ENCODE measurements around the gene TKTL2.

TKTL2 gene, protein sequence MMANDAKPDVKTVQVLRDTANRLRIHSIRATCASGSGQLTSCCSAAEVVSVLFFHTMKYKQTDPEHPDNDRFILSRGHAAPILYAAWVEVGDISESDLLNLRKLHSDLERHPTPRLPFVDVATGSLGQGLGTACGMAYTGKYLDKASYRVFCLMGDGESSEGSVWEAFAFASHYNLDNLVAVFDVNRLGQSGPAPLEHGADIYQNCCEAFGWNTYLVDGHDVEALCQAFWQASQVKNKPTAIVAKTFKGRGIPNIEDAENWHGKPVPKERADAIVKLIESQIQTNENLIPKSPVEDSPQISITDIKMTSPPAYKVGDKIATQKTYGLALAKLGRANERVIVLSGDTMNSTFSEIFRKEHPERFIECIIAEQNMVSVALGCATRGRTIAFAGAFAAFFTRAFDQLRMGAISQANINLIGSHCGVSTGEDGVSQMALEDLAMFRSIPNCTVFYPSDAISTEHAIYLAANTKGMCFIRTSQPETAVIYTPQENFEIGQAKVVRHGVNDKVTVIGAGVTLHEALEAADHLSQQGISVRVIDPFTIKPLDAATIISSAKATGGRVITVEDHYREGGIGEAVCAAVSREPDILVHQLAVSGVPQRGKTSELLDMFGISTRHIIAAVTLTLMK

DNA sequence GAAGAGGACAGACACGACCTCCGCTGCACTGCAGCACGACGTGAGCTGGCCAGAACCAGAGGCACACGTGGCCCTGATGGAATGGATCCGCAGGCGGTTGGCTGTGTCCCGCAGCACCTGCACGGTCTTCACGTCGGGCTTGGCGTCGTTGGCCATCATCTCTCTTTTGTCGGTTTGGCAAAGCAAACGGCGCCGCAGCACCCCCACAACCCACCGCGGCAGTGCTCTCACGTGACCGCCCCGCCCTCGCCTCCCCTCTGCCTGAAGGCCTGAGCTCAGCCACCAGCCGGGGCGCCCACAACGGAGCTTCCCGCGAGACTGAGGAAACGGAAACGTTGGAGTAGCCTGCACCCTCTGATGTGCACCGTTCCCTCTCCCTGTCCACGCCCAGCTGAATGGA, at the start of gene TKTL2:
TSS of gene TKTL2 (minus strand) at position 179 of the 400 bp plus-strand sequence. CDS start at position 159, 20 bp downstream.
- no peak for DNase-seq (ENCODE audit: low read depth)

DNA sequence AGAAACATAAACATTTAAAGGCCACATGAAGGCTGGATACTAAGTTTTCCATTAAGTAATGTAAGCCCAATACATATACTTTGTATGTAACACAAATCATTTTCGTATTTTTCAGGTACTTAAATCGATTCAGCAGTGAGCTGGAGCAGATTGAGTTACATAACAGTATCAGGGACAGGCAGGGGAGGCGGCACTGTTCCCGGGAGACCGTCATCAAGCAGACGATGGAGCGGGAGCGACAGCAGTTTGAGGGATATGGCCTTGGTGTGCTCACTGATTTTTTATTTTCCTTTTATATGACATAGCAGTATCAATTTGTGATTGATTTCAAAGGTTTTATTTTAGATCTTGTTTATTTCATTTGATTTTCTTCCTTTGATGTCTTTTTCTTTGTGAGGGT, 41.6 kb upstream of the TKTL2 start:
- no peak for DNase-seq (ENCODE audit: low read depth)

DNA sequence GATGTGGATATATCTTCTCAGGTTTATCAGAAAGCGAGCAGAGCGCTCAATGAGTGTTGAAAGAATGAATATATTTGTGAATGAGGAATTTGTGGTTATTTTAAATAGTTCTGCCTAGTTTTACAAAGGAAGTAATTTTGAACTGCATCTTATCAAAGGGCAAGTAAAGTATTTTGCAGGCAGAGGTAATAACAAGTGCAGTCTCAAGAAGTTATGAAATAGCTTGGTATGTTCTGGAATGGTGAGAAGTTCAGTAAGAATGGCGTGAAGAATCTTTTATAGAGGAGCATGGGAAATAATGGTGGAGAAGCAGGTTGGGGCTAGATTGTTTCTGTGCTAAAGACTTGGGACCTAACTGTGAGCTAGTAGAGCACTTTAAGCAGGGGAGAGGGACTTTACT, 31.8 kb upstream of the TKTL2 start:
- no peak for DNase-seq (ENCODE audit: low read depth)

DNA sequence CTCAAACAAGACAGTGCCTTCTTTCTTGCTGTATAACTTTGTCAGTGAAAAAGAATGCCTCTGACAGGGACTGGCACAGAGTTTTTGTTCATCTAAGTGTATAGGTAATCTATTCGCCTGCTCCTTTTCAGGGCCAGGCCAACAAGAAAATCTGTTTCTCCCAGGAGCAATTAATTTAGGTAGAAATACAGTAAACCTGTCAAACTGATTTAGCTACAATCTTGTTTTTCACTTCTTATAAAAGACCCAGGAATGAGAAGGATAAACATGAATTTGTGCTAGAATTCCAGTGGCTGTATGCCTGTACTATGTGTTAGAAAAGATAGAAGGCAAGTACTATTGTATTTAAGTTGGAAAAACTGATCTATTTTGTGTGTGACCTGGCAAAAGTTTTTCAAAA, 27.0 kb upstream of the TKTL2 start:
- DNase-seq (ENCODE audit: low read depth), result no peak

DNA sequence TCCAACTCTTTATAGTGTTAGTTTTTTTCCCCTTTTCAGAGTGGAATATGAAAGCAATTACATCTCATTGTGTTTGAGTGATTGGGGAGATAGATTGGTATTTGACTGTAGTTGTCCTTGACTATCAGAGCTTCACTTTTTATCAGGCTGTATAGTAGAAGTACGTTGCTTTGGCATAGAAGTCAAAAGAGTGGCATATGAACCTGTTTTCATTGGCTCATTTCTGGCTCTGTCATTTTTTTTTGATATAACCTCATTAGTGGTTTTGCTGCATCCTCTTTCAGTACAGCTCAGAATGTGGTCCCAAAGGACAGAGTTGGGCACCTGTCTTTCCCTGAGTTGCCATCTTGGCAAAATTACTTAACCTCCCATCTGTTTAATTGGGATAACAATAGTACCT, 22.3 kb upstream of the TKTL2 start:
- DNase-seq (ENCODE audit: low read depth), result no peak

DNA sequence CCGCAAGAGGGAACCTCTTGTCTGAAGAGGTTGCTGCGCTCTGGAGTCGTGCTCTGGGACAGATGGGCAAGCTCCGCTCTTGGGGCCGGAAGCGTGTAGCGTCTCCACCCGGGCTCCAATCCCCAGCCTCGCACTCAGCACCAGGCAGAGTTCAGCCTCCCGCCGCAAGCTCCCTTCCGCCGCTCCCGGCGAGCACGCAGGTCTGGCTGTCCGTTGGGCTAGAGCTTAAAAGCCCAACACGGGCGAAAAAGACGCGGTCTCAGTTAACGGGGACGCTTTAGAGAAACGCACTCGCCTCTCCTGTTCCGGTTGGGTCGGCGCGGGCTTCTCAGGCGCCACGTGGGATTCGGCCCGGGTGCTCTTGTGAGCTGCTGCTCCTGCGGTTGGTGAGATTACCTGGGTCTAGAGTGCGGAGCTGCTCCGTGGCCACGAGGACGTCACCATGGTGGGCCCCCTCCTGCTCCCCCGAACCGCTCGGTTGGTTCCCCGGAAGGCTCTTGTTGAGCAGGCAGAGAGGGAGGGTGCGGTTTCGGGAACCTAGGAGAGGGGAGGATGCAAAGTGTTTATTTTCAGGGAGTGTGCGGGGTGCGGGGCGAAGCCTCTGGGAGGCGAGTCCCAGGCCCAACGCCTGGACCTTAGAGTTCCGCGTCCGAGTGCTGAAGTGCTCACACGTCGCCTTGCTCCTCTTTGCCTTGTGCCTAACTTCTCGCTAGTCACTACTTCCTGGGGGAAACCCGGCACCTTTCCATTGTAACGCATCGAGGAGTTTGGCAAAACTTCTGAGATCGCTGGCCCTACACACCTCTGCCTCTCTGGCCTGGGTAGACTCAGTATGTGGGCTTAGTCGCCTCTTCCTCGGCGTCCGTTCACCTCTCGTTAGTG, 21.0 kb upstream of the TKTL2 start, which contains the start of gene TMA16:
TSS of gene TMA16 (plus strand) at position 331 of the 882 bp plus-strand sequence. CDS start at position 443, 112 bp downstream.
- DNase-seq (ENCODE audit: low read depth), result peak; percentile 58

DNA sequence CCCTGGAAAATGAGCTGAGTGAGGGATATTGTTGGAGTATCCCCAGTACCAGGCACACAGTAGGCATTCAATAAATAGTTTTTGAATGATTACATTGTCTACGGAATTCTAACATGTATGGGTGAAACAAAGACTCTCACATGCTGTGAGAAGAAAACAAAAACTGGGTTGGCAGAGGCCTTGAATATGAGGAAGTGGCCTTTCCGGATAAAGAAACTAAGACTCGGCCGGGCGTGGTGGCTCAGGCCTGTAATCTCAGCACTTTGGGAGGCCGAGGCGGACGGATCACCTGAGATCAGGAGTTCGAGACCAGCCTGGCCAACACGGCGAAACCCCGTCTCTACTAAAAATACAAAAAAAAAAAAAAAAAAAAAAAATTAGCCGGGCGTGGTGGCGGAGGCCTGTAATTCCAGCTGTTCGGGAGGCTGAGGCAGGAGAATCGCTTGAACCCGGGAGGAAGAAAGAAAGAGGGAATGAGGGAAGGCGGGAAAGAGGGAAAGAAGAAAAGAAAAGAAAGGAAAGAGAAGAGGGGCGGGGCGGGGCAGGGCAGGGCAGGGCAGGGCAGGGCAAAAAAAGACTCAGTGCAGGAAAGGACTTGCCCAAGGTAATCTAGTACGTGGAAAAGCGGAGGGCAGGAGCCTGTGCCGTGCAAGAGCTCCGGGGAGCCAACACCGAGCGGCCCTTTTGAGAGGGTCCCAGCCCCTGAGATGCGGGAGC, 20.2 kb upstream of the TKTL2 start:
- DNase-seq (ENCODE audit: low read depth), result no peak

DNA sequence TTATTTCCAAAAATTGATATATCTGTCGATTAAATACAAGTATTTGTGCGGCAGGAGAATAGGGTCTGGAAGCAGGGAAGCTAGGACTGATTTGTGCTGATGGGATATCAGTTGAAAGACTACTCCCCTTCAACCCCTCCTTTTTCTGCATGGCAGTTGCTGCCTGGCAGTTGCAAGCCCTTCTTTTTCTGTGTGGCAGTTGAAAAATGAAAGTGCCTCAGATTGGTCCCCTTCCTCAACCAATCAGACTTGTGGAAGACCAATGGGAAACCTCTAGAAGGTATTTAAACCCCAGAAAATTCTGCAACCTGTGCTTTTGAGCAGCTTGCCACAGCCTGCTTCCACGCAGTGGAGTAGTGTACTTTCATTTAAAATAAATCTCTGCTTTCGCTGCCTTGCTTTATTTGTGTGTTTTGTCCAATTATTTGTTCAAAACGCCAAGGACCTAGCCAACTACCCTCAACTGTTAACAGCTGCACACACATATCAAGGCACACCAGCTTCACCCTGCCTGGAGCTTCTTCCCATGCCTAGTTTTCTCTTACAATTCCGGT, 19.5 kb upstream of the TKTL2 start:
- no peak for DNase-seq (ENCODE audit: low read depth)

DNA sequence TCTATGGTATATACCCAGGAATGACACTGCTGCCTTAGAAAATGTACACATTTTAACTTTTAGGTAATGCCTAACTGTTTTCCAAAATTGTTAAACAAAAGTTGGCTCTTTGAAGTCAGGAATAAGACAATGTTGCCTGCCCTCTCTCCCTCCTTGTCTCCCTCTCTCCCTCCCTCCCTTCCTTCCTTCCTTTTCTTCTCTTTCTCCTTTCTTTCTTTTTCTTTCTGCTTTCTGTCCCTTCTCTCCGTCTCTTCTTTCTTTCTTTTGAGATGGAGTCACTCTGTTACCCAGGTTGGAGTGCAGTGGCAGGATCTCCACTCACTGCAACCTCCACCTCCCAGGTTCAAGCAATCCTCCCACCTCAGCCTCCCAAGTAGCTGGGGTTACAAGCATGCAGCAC, 16.4 kb upstream of the TKTL2 start:
- no peak for DNase-seq (ENCODE audit: low read depth)

DNA sequence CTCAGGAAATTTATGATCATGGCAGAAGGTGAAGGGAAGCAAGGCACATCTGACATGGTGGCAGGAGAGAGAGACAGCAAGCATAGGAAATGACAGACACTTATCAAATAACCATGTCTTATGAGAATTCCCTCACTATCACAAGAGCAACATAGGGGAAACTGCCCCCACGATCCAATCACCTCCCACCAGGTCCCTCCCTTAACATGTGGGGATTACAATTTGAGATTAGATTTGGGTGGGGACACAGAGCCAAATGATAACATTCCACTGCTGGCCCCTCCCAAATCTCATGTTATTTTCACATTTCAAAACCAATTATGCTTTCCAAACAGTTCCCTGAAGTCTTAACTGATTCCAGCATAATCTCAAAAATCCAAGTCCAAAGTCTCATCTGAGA, 12.8 kb upstream of the TKTL2 start:
- DNase-seq (ENCODE audit: low read depth), result no peak

DNA sequence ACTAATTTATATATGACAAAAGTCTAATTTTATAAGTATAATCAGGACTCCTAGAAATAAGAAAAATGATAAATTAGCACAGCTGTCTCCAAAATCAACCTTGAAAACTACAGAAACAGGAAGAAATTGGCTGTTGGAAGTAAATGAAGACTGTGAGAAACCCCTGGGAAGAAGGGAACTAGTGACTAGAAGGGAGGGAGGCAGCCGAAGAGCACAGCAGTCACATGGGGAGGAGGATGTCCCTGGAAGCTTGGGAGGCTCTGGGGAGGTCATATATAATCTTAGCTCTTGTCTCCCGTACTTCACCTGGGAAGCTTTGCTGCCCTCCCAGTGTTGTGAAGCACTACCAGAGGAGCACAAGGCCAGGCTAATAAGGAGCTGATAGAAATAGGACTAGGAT, 12.0 kb upstream of the TKTL2 start:
- DNase-seq (ENCODE audit: low read depth), result no peak

DNA sequence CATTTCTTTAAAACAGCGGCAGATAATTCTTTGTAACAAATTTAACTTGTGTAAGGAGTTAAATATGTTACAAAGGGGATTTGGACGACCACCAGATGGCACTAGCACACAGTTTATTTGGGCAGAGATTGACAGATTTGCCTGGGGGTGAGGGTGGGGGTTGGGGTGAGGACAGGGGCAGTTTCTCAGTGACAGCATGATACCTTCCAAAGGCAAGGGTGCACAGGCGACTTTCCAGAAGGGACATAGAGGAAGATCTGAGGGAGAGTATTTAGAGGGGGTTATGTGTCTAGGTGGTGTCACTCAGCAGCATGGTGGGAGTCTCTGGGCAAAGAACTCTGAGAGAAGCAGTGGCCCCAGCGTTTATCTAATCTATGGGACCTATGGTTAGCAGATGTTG, 11.4 kb upstream of the TKTL2 start:
- peak; percentile 22 for DNase-seq (ENCODE audit: low read depth)

DNA sequence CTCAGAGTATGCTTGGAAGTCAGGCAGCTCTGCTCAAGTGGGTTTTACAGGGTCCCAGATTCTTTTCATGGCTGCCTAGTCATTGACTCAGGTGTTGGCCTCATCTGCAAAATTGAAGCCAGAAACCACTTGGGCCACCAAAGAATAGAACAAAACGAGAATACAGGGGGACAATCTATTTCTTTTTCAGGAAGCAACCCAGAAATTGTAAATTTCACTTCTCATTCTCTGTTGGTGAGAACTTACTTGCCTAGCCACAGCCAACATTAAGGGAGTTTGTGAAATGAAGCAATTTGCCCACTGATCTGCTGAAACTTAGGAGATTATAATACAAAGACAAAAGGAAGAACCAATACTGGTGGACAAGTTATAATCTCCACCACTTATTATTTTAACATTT, 8.6 kb upstream of the TKTL2 start:
- DNase-seq (ENCODE audit: low read depth), result no peak

DNA sequence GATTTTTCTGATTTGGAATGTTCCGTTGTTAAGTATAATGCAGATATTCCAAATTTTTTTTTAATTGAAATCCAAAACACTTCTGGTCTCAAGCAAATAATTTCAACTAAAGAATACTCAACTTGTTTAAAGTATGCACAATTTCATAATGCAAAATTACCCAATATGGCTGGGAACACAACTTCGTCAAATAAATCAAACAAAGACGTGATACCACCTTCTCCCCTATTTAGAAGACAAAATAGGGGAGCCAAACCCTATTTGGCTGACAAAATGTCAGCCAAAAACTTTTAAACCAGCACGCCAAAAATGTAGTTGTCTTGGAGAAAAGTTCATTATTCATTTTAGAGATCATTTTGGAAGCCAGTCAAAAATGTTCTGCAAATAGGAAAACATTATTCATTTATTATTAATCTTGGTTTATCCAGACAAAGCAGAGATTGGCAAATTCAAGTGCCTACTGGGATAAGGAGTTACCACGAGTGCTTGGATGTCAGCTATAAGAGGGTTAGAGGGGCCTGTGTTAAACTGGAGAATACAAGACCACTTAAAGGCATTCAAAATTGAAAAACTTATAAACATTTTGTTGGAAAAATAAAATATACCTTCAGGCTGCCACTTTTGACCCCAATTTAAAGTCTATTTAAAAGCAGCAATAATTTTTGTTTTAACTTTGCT, 3.3 kb upstream of the TKTL2 start:
- DNase-seq (ENCODE audit: low read depth), result no peak

DNA sequence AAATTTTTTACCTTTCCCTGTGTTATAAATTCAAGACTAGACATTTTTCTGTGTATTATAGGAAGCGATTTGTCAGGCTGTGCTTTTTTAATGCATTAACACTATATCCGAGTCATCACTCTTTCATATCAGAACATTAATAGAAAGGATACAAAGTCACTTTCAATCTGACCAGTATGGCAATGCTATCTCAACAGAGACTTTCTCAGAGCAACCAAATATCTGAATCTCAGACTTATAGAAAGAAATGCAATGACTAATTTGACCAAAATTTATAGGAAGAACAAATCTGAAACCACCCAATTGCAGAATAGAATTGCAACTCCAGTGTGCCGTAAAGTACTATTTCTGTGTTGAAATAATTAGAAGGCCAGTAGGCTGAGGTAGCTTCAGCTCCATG, 473 bp upstream of the TKTL2 start:
- no peak for DNase-seq (ENCODE audit: low read depth)

DNA sequence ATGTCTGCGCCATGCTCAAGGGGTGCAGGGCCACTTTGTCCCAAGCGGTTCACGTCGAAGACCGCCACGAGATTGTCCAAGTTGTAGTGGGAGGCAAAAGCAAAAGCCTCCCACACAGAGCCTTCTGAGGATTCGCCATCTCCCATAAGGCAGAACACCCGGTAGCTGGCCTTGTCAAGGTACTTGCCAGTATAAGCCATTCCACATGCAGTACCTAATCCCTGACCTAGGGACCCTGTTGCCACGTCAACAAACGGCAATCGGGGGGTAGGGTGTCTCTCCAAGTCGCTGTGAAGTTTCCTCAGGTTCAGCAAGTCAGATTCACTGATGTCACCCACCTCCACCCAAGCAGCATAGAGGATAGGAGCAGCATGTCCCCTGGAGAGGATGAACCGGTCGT, 424 bp downstream of the TKTL2 start:
- no peak for DNase-seq (ENCODE audit: low read depth)

DNA sequence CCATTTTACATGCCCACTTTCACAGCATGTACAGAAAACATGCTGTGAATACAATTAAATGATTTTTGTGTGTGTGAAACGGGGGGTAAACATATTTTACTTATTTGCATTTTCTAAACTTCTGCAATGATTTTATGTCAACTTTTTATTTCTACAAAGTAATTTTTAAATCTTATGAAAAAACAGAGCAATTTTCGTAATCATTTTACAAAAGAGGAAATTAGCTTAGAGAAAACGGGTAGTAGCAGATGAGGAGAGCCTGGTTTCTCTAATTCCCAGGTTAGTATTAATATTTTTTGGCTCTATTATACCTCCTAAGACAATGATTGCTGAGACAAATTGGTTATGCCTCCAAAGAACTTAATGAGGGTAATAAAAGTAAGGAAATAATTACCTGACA, 3.2 kb downstream of the TKTL2 start:
- DNase-seq (ENCODE audit: low read depth), result no peak

DNA sequence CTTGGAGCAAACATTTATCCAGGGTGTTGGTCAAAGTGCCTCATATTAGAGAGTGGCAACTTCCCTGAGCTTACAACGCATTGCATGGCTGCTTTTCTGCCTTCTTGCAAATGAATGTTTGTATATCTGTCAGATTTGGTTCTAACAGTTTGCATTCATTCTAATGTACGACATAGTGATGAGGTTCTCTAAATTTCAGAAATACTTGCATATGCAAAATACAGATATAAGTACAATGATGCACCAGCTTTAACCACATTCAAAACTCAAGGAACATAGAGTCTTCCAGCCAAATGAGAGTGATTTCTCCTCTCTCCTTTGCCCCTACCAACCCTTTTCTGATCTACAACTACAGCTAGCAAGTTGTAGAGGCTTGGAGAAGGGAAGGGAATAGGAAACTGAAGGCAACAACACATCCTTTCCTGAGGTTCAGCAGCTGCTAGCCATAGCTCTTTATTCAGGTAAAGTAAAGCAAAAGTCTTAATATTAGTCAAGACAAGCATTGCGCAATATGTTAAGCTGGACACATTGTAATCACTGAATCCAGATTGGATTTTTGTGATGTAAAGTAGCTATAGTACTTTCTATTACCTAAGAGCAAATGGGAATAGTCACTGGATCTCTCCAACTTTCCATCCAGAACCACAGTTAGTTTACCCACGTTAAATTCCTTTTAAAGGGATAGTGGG, 6.3 kb downstream of the TKTL2 start:
- no peak for DNase-seq (ENCODE audit: low read depth)

DNA sequence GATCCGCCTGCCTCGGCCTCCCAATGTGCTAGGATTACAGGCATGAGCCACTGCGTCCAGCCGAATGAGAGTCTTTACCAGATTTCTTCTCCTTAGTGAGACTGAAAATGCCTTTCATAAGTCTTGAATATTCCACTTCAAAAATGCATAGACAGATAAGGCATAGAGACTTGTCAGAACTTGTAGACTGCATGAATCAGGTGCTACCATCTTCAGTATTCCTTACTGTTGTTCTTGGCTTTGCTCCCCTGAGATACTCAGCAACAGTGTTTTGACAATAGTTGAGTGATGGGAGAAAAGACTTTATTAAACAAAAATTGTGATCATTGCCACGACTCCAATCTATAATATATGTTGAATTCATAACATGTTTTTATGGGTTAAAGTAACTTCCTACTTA, 11.0 kb downstream of the TKTL2 start:
- DNase-seq (ENCODE audit: low read depth), result no peak

DNA sequence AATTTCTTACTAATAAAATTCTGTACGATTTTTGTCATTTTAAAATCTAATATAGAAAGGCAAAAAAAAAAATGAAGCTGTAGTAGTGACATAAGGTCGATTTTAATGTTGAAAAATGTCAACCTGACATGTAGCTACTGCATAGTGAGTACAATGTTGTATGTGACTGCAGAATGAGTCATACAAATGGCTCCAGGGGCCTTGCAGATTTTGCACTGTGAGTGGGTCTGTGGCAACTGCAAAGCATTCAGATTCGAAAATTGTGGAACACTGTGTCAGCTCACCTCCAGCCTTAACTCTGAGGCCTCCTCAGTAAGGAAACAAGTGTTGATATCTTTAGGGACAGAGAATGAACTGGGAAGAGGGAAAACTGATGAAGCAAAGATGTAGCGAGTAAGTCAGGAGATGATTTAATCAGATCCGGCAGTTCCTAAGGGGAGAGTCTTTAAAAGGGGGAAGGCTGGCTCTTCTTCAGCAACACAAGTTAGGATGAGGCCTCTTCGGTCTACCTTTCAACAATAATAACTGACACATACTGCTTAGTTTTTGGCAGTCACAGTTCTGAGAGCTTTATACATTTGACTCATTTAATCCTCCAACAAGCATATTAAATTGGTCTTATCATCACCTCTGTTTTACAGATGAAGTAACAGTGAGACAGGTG, 24.9 kb downstream of the TKTL2 start:
- no peak for DNase-seq (ENCODE audit: low read depth)
